ENCODE data around the gene CCDC6.

DNA sequence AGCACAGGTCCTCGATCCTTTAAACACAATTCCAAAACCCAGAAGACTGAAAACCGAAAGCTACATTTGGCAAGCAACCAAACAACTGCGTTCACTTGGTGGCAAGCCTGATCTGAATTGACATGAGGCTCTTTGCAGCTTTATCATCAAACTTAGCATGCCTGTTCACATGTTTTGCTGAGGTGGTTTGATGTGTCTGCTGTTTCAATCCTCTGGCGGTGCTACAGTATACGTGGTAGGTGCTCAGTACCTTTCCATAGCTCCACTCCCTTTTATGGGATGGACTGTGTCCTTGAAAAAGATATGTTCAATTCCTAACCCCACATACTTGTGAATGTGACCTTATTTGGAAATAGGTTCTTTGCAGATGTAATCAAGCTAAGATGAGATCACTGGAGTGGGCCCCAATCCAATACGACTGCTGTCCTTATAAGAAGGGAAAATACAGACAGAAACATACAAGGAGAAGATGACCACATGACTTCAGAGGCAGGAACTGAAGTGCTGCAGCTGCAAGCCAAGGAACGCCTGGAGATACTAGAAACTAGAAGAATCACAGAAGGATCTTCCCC is 33.4 kb downstream of the CCDC6 start:
- TF ChIP-seq FOS (IDR thresholded peaks at IDR 0.05; ENCODE audit: low read depth, low read length), result no peak
- TF ChIP-seq, protein P1, sequence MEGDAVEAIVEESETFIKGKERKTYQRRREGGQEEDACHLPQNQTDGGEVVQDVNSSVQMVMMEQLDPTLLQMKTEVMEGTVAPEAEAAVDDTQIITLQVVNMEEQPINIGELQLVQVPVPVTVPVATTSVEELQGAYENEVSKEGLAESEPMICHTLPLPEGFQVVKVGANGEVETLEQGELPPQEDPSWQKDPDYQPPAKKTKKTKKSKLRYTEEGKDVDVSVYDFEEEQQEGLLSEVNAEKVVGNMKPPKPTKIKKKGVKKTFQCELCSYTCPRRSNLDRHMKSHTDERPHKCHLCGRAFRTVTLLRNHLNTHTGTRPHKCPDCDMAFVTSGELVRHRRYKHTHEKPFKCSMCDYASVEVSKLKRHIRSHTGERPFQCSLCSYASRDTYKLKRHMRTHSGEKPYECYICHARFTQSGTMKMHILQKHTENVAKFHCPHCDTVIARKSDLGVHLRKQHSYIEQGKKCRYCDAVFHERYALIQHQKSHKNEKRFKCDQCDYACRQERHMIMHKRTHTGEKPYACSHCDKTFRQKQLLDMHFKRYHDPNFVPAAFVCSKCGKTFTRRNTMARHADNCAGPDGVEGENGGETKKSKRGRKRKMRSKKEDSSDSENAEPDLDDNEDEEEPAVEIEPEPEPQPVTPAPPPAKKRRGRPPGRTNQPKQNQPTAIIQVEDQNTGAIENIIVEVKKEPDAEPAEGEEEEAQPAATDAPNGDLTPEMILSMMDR (conservative IDR thresholded peaks at IDR 0.05; ENCODE audit: low read depth, low read length), result no peak
- TF ChIP-seq RAD21 (IDR thresholded peaks at IDR 0.05; ENCODE audit: low read length), result no peak
- TF ChIP-seq CHD1 (IDR thresholded peaks at IDR 0.05; ENCODE audit: low read depth, low read length), result no peak
- TF ChIP-seq POLR2A (IDR thresholded peaks at IDR 0.05; ENCODE audit: low read depth, low read length), result no peak
- TF ChIP-seq RCOR1 (IDR thresholded peaks at IDR 0.05; ENCODE audit: insufficient replicate concordance, low read length), result no peak
- TF ChIP-seq CEBPB (IDR thresholded peaks at IDR 0.05; ENCODE audit: low read depth, low read length), result peak; percentile 52; the same call in 1 of the 2 replicates
- TF ChIP-seq, protein P2, sequence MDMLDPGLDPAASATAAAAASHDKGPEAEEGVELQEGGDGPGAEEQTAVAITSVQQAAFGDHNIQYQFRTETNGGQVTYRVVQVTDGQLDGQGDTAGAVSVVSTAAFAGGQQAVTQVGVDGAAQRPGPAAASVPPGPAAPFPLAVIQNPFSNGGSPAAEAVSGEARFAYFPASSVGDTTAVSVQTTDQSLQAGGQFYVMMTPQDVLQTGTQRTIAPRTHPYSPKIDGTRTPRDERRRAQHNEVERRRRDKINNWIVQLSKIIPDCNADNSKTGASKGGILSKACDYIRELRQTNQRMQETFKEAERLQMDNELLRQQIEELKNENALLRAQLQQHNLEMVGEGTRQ (IDR thresholded peaks at IDR 0.05; ENCODE audit: low read depth, low read length), result peak; percentile 87
- no peak for TF ChIP-seq MAFK (IDR thresholded peaks at IDR 0.05; ENCODE audit: low read depth, low read length)
- TF ChIP-seq MAZ (IDR thresholded peaks at IDR 0.05; ENCODE audit: borderline replicate concordance, low read depth, low read length), result no peak
- no peak for TF ChIP-seq RFX5 (IDR thresholded peaks at IDR 0.05; ENCODE audit: low read depth, low read length)
- TF ChIP-seq, protein P3, sequence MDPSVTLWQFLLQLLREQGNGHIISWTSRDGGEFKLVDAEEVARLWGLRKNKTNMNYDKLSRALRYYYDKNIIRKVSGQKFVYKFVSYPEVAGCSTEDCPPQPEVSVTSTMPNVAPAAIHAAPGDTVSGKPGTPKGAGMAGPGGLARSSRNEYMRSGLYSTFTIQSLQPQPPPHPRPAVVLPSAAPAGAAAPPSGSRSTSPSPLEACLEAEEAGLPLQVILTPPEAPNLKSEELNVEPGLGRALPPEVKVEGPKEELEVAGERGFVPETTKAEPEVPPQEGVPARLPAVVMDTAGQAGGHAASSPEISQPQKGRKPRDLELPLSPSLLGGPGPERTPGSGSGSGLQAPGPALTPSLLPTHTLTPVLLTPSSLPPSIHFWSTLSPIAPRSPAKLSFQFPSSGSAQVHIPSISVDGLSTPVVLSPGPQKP (IDR thresholded peaks at IDR 0.05; ENCODE audit: borderline replicate concordance, low read depth, low read length), result no peak

Measured in IMR-90 (cell line).